NK-92 treated with Interleukin-12 subunit alpha and Interleukin-12 subunit beta, amount 100 ng/mL, for 24 hours (cell line): ENCODE data around the gene KIF14.
"Not testable (repeated sequence)": the region's sequence is repeated elsewhere in the genome, so short reads cannot be mapped to it uniquely, and the experiment has no call there.

ENCODE experiments used
- DNase-seq: peaks from one replicate; lab custom pipeline; 2025; lab: John Stamatoyannopoulos, UW

Gene KIF14

DNA sequence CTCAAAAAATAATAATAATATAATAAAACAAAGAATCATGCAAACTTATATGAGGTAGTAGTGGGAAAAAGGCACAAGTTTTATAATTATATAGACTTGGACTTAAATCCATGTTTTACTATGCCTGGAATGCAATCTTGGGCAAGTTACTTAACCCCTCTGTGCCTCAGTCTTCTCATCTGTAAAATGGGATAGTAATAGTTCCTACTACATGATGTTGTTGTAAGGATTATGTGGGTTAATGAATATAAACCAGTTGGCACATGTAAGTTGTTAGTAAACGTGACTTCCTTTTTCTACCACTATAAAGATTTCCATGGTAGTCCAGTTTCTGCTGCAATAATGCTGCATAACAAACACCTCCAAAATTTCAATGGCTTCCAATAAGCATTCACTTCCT lies 10.8 kb upstream of the KIF14 start:
- no peak for DNase-seq

GRCh38 chr1:200630515-200630899 lies 10.0 kb upstream of the KIF14 start:
- not testable (repeated sequence) for DNase-seq

DNA sequence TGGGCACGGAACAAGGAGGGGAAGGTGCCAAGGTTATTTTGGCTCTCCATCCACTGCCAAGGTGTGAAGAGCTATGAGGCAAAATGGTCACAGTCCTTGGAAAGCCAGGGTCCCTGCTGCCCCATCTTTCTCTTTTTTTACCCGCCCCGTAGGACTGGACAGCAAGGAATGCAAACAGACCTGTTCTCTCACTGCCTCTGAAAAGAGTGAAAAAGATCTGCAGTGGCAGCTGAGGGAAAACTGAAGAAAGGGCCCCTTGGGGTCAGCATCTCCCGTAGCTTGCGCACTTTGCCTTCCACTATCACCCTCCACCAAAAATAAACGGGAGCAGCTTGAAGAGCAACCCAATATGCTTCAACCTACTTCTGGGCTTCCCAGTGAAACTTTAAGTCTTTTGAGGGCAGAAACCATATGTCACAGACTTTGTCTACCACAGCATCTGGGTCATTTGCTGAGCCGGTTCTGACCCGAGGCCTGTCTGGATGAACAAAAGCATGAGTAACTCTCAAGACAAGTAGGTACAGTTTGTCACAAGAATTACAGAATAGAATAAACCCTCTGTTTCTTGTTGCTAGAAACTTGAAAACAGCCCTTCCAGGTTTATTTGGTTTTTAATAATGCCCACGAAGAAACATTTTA lies 9.4 kb upstream of the KIF14 start:
- DNase-seq = no peak

- DNase-seq = no peak
These were observed 7.8 kb upstream of the KIF14 start for GRCh38 chr1:200628223-200628881.

GRCh38 chr1:200627575-200628222 lies 7.1 kb upstream of the KIF14 start:
- DNase-seq = no peak

DNA sequence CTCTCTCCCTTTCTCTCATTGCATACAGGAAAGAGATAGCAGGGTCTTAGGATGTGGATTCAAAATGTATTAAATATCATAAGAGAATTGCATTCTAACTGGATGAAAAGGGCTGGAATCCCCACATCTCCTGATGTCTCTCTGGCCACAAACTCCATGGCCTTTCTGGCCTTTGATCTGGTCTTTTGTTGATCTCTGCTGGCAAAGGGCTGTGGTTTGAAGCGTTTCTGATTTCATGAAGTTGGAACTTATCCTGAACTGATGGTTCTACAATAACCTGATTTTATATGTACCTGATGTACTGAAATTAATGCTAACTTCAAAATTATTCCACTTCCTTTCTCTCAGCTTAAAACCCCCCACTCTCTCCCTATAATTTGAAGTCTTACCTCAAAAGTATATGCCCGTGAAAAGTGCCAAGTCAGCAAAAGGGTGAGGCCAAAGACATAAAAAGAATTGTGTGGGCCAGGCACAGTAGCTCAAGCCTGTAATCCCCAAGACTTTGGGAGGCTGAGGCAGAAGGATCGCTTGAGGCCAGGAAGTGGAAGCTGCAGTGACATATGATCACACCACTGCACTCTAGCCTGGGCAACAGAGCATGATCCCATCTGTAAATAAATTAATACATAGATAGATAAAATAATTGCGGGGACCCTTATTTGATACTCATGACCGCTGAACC lies 6.4 kb upstream of the KIF14 start:
- no peak for DNase-seq

- no peak for DNase-seq
These were observed 4.9 kb upstream of the KIF14 start for GRCh38 chr1:200625381-200625824.

GRCh38 chr1:200624679-200625335 lies 4.3 kb upstream of the KIF14 start:
- no peak for DNase-seq

DNA sequence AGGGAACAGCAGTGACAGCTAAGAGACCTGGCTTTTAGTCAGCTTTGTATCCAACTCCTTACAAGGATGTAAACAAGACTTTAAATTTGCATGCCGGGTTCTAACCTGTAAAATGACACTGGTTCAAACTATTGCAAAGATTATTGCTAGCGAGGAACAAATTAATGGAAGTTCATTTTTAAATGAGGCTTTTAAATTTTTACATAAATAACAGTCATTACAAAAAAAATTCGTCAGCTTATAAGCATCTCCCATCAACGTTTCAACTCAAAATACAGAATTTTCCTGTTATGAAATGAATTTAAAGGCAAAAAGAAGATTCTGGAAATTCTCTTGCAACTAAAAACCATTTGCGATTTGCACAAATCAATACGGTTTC lies 668 bp downstream of the KIF14 start:
- DNase-seq = no peak

- no peak for DNase-seq
These were observed 9.7 kb downstream of the KIF14 start for GRCh38 chr1:200610846-200611245.

GRCh38 chr1:200602632-200603031 lies 17.9 kb downstream of the KIF14 start:
- DNase-seq = no peak

GRCh38 chr1:200590001-200590400 lies 30.6 kb downstream of the KIF14 start:
- DNase-seq = no peak

- DNase-seq = no peak
These were observed 31.9 kb downstream of the KIF14 start for GRCh38 chr1:200588698-200589097.

DNA sequence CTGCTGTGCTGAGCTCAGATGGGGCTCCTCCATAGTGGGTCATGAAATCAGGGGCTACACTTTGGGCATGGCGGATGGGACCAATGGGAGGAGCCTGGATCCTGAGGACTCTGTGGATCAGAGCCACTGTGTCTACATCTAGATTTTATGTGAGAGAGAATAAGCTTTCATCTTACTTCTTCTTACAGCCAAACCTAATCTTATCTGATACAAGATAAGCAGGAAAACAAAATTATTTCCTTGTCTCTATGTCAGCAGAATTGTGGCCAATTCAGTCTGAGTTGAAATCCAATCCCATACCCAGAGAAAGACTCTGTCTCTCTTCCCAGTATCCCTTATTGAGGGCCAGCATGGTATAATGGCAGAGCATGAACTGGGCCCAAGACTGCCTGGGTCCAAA lies 56.2 kb downstream of the KIF14 start:
- no peak for DNase-seq

GRCh38 chr1:200561856-200562214 lies 58.7 kb downstream of the KIF14 start:
- DNase-seq = no peak

GRCh38 chr1:200558866-200559459 lies 61.6 kb downstream of the KIF14 start:
- no peak for DNase-seq

GRCh38 chr1:200556002-200556401 lies 64.5 kb downstream of the KIF14 start:
- no peak for DNase-seq

- DNase-seq = not testable (repeated sequence)
These were observed 67.8 kb downstream of the KIF14 start for GRCh38 chr1:200552737-200553136.

GRCh38 chr1:200550367-200550766 lies 70.2 kb downstream of the KIF14 start:
- no peak for DNase-seq

GRCh38 chr1:200547386-200547785 lies 73.2 kb downstream of the KIF14 start:
- DNase-seq = no peak

GRCh38 chr1:200546577-200546976 lies 74.0 kb downstream of the KIF14 start:
- no peak for DNase-seq

- DNase-seq = no peak
These were observed 78.4 kb downstream of the KIF14 start for GRCh38 chr1:200542162-200542561.
